Measurements from ENCODE around the gene STARD5. TPM values are rescaled to one million over a fixed set of nuclear protein-coding genes. Genes with fewer than 3 reads are reported as not detected.
A peak's percentile ranks its signal among the peaks of the same experiment; 100 is the strongest.

STARD5 gene
- total and polyA plus RNA-seq, 2 of the 8 experiments (the other 6 are each of a cell fraction or from before 2014, with no cell fraction given) = 5.5 to 10.4 TPM

DNA sequence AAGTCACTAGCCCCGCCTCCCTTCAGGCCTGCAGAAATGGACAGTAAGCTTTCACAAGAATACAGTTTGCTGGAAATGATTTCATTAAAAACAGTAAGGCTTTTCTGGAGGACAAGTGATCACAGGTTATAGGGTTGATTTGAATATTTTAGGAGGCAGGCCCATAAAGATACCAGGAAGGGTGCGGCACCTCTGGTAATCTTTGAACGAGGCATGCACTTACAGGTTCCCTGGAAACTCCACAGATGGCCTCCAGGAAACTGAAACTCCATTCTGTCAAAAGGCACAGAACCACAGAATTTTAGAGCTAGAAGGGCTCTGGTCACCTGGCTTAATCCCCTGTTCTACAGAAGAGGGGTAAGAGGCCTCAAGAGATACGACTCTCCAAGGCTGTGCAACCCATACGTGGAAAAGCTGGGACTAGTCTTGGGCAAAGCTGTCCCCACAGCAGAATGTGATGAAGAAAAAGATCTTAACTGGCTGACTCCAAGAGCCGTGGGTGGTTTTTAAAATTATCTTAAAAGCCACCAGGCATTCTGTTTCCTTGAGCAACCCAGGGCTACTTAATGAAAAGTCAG, 1.2 kb downstream of the STARD5 start:
- CTCF ChIA-PET (ENCODE audit: partially characterized antibody) = interaction anchor here (0.9 to 1.4 kb wide), 3 partner anchors 11 to 55 kb away, joined by 3 to 4 read pairs (median 3); no protein-coding TSS in a partner anchor
- POLR2A ChIA-PET (ENCODE audit: partially characterized antibody) = interaction anchor here (0.9 to 2.7 kb wide), 5 partner anchors 10 to 29 kb away, joined by 3 to 9 read pairs (median 5); no protein-coding TSS in a partner anchor
- no peak overlapping the region for H3K18ac ChIP-seq (ENCODE audit: extremely low read depth, low read length)
- H3K79me1 ChIP-seq (ENCODE audit: low read depth, low read length) = no peaks in the 10 kb centered on the region
- H3K56ac ChIP-seq (replicated peaks; ENCODE audit: insufficient read length, low read depth, low read length) = no peak overlapping the region
- H3K9me3 ChIP-seq (ENCODE audit: insufficient read depth in 2 of 2, low read depth in 1 of 2, low read length in 1 of 2) = no peaks in the 10 kb centered on the region
- H4K91ac ChIP-seq (replicated peaks; ENCODE audit: insufficient read length, low read length) = no peak overlapping the region
- no peak overlapping the region for H4K8ac ChIP-seq (ENCODE audit: extremely low read depth, insufficient read depth, low read length)
- 0 out of 7 replicates have a peak, but pooled peaks cover 0 to 3% (median 0%) of the 10 kb centered on the region in 4 experiments for H3K27me3 ChIP-seq (replicated peaks in 1 of 4; ENCODE audit: control insufficient read depth in 3 of 4, extremely low read depth in 1 of 4, insufficient read depth in 3 of 4, low read length in 3 of 4)
- no peak overlapping the region for H2BK20ac ChIP-seq (ENCODE audit: low read length)
- H2BK12ac ChIP-seq (ENCODE audit: low read depth, low read length) = no peak overlapping the region
- FAIRE-seq (no peak), DNase-seq (ENCODE audit: low read depth in 1 of 2, low spot score in 2 of 2) (no peak)
- H3K23me2 ChIP-seq (ENCODE audit: low read depth, low read length) = peaks cover 6% of the 10 kb centered on the region; the same call in 1 of the 2 replicates
- H3K36me3 ChIP-seq (ENCODE audit: control insufficient read depth in 2 of 4, insufficient read depth in 4 of 4, low read length in 3 of 4) = peaks cover 0 to 10% (median under 1%) of the 10 kb centered on the region in 4 experiments; a peak in 4 of 8 replicates
- H2BK120ac ChIP-seq (replicated peaks; ENCODE audit: low read depth, low read length) = no peak overlapping the region
- no peak overlapping the region for H2AK5ac ChIP-seq (ENCODE audit: low read depth, low read length)
- H3K4me3 ChIP-seq (ENCODE audit: extremely low read depth in 1 of 4, insufficient read depth in 2 of 4, low read depth in 3 of 4, low read length in 4 of 4) = no peak overlapping the region; a peak in 2 of 8 replicates
- no peak overlapping the region for H2BK5ac ChIP-seq (ENCODE audit: low read depth, low read length)
- no peaks in the 10 kb centered on the region for H3K79me2 ChIP-seq (ENCODE audit: control insufficient read depth in 1 of 2, insufficient read depth in 2 of 2, low read length in 2 of 2)
- H3K4me1 ChIP-seq (replicated peaks in 1 of 4; ENCODE audit: control insufficient read depth in 3 of 4, insufficient read depth in 4 of 4, low read length in 3 of 4) = peaks cover 0 to 8% (median under 1%) of the 10 kb centered on the region in 4 experiments; a peak in 4 of 7 replicates
- H4K20me1 ChIP-seq (replicated peaks in 1 of 2; ENCODE audit: control insufficient read depth in 1 of 2, insufficient read depth in 2 of 2, low read length in 2 of 2) = peaks cover 0 to 4% of the 10 kb centered on the region in 2 experiments
- H3K14ac ChIP-seq (ENCODE audit: insufficient read length) = no peak overlapping the region
- H3K23ac ChIP-seq (ENCODE audit: insufficient read length) = no peak overlapping the region
- H2AFZ ChIP-seq (ENCODE audit: low read length) = no peak overlapping the region
- no peak overlapping the region for H4K5ac ChIP-seq (ENCODE audit: insufficient read length, low read depth, low read length)
- H3K9ac ChIP-seq (replicated peaks in 1 of 4; ENCODE audit: extremely low read depth in 1 of 4, low read depth in 3 of 4, low read length in 3 of 4) = no peak overlapping the region
- H3K4ac ChIP-seq (replicated peaks; ENCODE audit: insufficient read length, low read depth, low read length) = no peak overlapping the region
- H3K27ac ChIP-seq (ENCODE audit: low read depth, low read length) = no peak overlapping the region
- 91% methylated on average over 6 of the region's 6 CpGs; no CpG with 5 or more reads in 1 of the 2 experiments for WGBS, 2 experiments (ENCODE audit: extremely low coverage in 1 of 2, insufficient coverage in 1 of 2, insufficient read length in 1 of 2, insufficient replicate concordance in 2 of 2, low coverage in 1 of 2, low lambda C conversion rate in 2 of 2, missing lambda C conversion rate in 1 of 2)
- peak overlapping the region; percentile 72 to 79; a peak in 2 of 4 replicates for H3K4me2 ChIP-seq (ENCODE audit: insufficient read depth in 1 of 2, low read depth in 2 of 2, low read length in 2 of 2)
- H2BK15ac ChIP-seq (ENCODE audit: low read length) = no peak overlapping the region
- TF ChIP-seq SUZ12 (IDR thresholded peaks at IDR 0.05; ENCODE audit: low read length) (no peak), TAF7 (optimal IDR thresholded peaks at IDR 0.05; ENCODE audit: borderline replicate concordance, low read depth, low read length) (no peak), CBX8 (IDR thresholded peaks at IDR 0.05; ENCODE audit: borderline replicate concordance, low read depth, low read length) (no peak), CHD2 (IDR thresholded peaks at IDR 0.05; ENCODE audit: low read length) (no peak), EGR1 (IDR thresholded peaks at IDR 0.05; ENCODE audit: borderline replicate concordance, low read depth, low read length) (no peak), CTBP2 (IDR thresholded peaks at IDR 0.05; ENCODE audit: borderline replicate concordance, insufficient read depth, insufficient read length, low read length) (no peak)
- TF ChIP-seq, protein P1, sequence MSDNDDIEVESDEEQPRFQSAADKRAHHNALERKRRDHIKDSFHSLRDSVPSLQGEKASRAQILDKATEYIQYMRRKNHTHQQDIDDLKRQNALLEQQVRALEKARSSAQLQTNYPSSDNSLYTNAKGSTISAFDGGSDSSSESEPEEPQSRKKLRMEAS (IDR thresholded peaks at IDR 0.05) = no peak
- TF ChIP-seq, protein P2, sequence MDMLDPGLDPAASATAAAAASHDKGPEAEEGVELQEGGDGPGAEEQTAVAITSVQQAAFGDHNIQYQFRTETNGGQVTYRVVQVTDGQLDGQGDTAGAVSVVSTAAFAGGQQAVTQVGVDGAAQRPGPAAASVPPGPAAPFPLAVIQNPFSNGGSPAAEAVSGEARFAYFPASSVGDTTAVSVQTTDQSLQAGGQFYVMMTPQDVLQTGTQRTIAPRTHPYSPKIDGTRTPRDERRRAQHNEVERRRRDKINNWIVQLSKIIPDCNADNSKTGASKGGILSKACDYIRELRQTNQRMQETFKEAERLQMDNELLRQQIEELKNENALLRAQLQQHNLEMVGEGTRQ (IDR thresholded peaks at IDR 0.05; ENCODE audit: low read length) = no peak

All from H1 (cell line).